ENCODE data around the gene COX7A2L.

GRCh38 chr2:42310007-42310515 lies 51.0 kb downstream of the COX7A2L start:
- TF ChIP-seq POLR2A (IDR thresholded peaks at IDR 0.05): no peak
- TF ChIP-seq CTCF (IDR thresholded peaks at IDR 0.05): no peak
